ENCODE measurements around the gene GPATCH8.
"Not testable (repeated sequence)": the region's sequence is repeated elsewhere in the genome, so short reads cannot be mapped to it uniquely, and the experiment has no call there.

Gene GPATCH8

GRCh38 chr17:44523672-44523972, 20.4 kb upstream of the GPATCH8 start:
- DNase-seq: no peak

- DNase-seq: no peak
Measured at GRCh38 chr17:44522883-44523671, 19.9 kb upstream of the GPATCH8 start.

- DNase-seq: no peak
Measured at GRCh38 chr17:44518032-44518431, 14.8 kb upstream of the GPATCH8 start.

GRCh38 chr17:44511241-44512134, 8.3 kb upstream of the GPATCH8 start:
- DNase-seq: not testable (repeated sequence)

GRCh38 chr17:44506939-44507604, 3.9 kb upstream of the GPATCH8 start:
- not testable (repeated sequence) for DNase-seq

- DNase-seq: peak; percentile 5
Measured at GRCh38 chr17:44502598-44503146, 534 bp downstream of the GPATCH8 start.

GRCh38 chr17:44501866-44502375, 1.3 kb downstream of the GPATCH8 start:
- DNase-seq: no peak

GRCh38 chr17:44499722-44500121, 3.5 kb downstream of the GPATCH8 start:
- no peak for DNase-seq

- DNase-seq: no peak
Measured at GRCh38 chr17:44496815-44497214, 6.4 kb downstream of the GPATCH8 start.

- DNase-seq: no peak
Measured at GRCh38 chr17:44493339-44493738, 9.9 kb downstream of the GPATCH8 start.

GRCh38 chr17:44492706-44493272, 10.4 kb downstream of the GPATCH8 start:
- no peak for DNase-seq

- no peak for DNase-seq
Measured at GRCh38 chr17:44489581-44489980, 13.6 kb downstream of the GPATCH8 start.

GRCh38 chr17:44487170-44487569, 16.0 kb downstream of the GPATCH8 start:
- no peak for DNase-seq

- DNase-seq: no peak
Measured at GRCh38 chr17:44473367-44473766, 29.8 kb downstream of the GPATCH8 start.

- no peak for DNase-seq
Measured at GRCh38 chr17:44469676-44470075, 33.5 kb downstream of the GPATCH8 start.

GRCh38 chr17:44467108-44467507, 36.1 kb downstream of the GPATCH8 start:
- DNase-seq: no peak

- DNase-seq: no peak
Measured at GRCh38 chr17:44466339-44466738, 36.9 kb downstream of the GPATCH8 start.

- no peak for DNase-seq
Measured at GRCh38 chr17:44465897-44466296, 37.3 kb downstream of the GPATCH8 start.

GRCh38 chr17:44465276-44465675, 37.9 kb downstream of the GPATCH8 start:
- DNase-seq: no peak

- DNase-seq: no peak
Measured at GRCh38 chr17:44464037-44464436, 39.2 kb downstream of the GPATCH8 start.

GRCh38 chr17:44451832-44452231, 51.4 kb downstream of the GPATCH8 start:
- DNase-seq: no peak

GRCh38 chr17:44451016-44451627, 52.1 kb downstream of the GPATCH8 start:
- no peak for DNase-seq
